A549 (cell line): Measurements from ENCODE around the gene CD80.

Experiments
- CTCF ChIP-seq: fragments of >200 bp; sonication (Bioruptor Twin); formaldehyde crosslinking; IDR thresholded peaks from 3 replicates; pipeline ENCODE4 v1.5.1; 2016
- EP300 ChIP-seq, 2 experiments: fragments of >200 bp; sonication (Bioruptor Twin); formaldehyde crosslinking; IDR thresholded peaks; 2 replicates in 1 of 2; 3 replicates in 1 of 2; pipeline ENCODE4 v1.6.1; 2016 to 2017
- FOSB ChIP-seq: fragments of 250-450 bp; sonication (Bioruptor Pico); IDR thresholded peaks from 2 replicates; pipeline ENCODE4 v1.5.0; 2020; ENCODE audit warnings: mild to moderate bottlenecking, moderate library complexity
- JUNB ChIP-seq: fragments of >200 bp; sonication (Bioruptor Twin); formaldehyde crosslinking; IDR thresholded peaks from 2 replicates; pipeline ENCODE4 v1.6.1; 2016
- MAX ChIP-seq: IDR thresholded peaks from 2 replicates; pipeline ENCODE4 v1.6.1; 2012
- MYC ChIP-seq: IDR thresholded peaks from 2 replicates; pipeline ENCODE4 v1.6.1; 2012; ENCODE audit warnings: mild to moderate bottlenecking, inconsistent platforms, low read length, improper control_type of control experiment, borderline replicate concordance
- NFE2L2 ChIP-seq: fragments of 150-350 bp; conservative IDR thresholded peaks from 2 replicates; pipeline ENCODE4 v1.6.1; 2014; ENCODE audit warnings: low read length
- NR3C1 ChIP-seq: fragments of >200 bp; sonication (Bioruptor Twin); formaldehyde crosslinking; IDR thresholded peaks from 3 replicates; pipeline ENCODE4 v1.6.1; 2017
- PBX3 ChIP-seq: IDR thresholded peaks from 2 replicates; pipeline ENCODE4 v1.6.1; 2012
- POLR2A ChIP-seq: IDR thresholded peaks from 2 replicates; pipeline ENCODE4 v1.6.1; 2012; ENCODE audit warnings: mild to moderate bottlenecking, low read length
- REST ChIP-seq: fragments of 200-600 bp; sonication (generic); IDR thresholded peaks from 2 replicates; pipeline ENCODE4 v1.6.1; 2016; ENCODE audit warnings: antibody characterized with exemption, mild to moderate bottlenecking, moderate library complexity
- ZFP36 ChIP-seq: fragments of 450-650 bp; IDR thresholded peaks from 2 replicates; pipeline ENCODE4 v1.6.1; 2014; ENCODE audit warnings: borderline replicate concordance; ENCODE audit not compliant: partially characterized antibody

- no peak for TF ChIP-seq PBX3
- TF ChIP-seq JUNB, result no peak
- no peak for TF ChIP-seq REST
- no peak for TF ChIP-seq ZFP36
- TF ChIP-seq CTCF, result no peak
- no peak for TF ChIP-seq NR3C1
- no peak for TF ChIP-seq MYC
- no peak for TF ChIP-seq NFE2L2
- no peak for TF ChIP-seq EP300 (IDR thresholded peaks at IDR 0.05)
- no peak for TF ChIP-seq MAX
- TF ChIP-seq POLR2A, result no peak
- no peak for TF ChIP-seq FOSB (CRISPR knock-in tag)
Measured at GRCh38 chr3:119531151-119531550, 28.3 kb downstream of the CD80 start.
